HG03521 (cell line): ENCODE data around the gene APBB1.

Experiments used
- ATAC-seq: cut with Tn5 transposase; IDR thresholded peaks from one replicate; pipeline ENCODE4 v1.9.1; 2021; ENCODE audit warnings: mild to moderate bottlenecking, moderate library complexity; ENCODE audit not compliant: unreplicated experiment

The APBB1 gene

DNA sequence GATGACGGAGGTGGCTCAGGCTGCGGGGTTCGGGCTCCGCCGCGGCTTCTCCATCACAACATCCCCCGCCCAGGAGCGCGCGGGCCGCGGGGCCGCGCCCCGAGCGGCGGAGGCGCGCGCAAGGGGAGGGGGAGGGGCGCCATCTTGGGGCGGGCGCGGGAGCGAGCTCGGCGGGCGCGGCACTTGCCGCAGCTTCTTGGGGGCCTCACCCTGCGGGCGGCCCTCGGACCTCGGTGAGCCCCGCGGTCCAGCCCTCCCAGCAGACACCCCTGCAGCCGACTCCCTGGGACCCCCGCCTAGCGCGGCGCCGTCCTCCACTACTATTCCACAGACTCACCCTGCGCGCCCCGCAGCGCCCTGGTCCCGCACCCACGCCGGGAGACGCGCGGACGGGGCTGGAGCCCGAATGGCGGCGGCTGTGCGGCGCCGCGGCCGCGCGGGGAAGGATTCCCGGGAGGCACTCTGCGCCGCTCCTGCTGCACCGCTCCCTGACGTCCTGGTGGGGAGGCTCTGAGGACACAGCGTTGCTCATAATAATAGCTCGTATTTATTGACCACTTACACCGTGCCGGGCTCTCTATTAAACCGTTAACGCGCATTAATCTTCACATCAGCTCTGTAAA is at the start of gene APBB1:
TSS of gene APBB1 (minus strand) at position 86 of the 623 bp plus-strand sequence. CDS start 7,747 bp downstream, outside the sequence.
- peak; percentile 48 for ATAC-seq

DNA sequence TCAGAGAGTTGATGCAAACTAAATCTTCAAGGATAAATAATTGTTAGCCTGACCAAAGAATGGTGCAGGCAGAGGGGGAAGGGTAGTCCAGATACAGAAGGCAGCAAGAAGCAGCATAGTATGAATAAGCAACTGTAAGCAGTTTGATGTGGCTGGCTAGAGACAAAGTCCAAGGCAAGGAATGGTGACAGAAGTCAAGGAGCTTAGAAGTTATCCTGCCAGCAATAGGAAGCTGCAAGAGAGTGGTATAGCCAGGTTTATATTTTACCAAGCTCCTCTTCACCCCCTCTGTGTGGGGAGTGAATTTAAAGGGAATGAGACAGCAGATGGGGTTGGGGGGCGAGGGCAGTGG is 40.2 kb upstream of the APBB1 start:
- ATAC-seq = no peak

DNA sequence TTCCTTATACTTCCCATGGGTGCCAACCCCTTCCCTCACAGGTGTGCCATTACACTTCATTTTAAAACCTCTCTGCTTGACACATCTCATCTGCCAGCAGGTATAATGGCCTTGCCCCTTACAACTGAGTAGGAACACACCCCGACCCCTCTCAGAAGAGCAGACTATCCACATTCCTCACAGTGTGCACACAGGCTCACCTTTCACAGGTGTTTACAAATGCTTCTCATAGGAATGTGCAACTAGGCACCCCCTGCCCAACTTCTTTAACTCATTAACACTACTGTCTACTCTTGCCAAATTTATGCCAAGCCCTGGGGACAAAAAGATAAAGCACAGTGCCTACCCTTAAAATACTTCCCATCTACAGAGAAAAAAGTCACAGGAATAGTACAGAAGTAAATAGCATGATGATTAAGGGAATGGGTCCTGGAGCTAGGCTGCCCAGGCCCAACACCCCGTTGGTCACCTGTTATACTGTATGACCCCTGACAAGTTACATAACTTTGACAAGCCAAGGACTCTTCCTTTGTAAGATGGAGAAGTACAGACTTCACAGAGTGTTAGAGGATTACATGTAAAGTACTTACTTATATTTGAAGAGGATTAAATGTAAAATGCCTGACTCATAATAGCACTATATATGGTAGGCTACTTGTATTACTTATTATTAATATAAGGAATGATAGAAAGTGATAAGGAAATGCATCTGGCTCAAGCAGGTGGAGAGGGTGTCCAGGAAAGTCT is 39.6 kb upstream of the APBB1 start:
- no peak for ATAC-seq

DNA sequence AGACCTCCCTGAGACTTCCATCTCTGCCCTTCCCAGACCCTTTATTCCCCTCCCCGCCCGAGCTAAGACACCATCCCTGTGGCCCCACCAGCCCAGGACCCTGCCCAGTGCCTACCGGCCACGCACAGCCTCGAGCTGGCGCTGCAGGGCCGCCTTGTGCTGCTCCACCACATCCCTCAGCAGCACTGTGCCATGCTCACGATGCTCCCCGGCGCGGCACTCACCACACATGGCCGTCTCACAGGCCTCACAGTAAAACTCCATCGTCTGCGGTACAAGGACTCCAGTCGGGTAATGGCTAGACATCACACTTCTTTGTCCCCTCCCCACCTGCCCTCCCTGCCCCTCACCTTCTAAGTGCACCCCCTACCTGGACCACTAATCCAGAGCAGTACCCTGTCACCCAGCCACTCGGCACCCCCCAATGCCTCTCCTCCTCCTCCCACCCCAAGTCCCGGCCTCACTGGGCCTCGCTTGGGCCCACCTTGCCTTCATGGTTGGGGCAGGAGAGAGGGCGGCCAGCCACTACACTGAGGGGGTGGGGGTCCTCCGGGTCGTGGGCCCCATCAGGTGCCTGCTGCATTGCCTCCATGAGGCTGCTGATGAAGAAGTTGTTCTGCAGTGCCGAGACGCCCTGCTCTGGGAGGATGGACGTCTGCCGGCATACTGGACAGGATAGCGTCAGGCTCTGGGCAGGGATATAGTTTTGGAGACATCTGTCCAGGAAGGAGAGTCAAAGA is 38.9 kb upstream of the APBB1 start:
- ATAC-seq = no peak

DNA sequence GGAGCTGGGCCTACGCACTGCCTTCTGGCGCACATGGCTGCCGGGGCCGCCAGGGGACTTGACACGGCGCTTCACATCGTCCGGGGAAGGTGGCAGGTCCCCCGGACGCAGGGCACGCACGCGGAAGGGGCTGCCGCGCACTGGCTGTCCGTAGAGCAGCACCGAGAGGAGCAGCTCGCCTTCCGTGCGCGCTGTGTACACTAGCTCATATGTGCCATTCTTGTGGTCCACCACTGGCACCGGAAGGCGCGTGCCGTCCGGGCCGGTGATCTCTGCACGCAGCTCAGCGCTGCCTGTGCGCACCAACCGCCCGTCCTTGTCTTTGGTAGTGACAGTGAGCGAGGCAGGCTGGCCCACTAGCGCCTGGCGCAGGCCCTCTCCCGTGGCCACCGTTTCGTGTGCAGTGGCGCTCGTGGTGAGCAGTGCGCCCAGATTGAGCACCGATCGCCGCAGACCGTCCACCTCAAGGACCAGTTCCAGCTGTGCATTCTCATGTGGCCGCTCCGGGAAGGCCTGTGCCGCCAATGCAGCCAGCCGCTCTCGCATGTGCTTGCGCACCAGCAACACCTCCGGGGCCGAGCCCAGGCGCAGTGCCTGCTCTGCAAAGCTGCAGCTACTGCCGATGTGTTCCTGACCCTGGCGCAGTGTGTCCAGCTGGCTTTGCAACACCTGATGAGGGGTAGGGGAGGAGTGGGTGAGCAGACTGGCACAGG is 37.6 kb upstream of the APBB1 start:
- ATAC-seq = no peak

DNA sequence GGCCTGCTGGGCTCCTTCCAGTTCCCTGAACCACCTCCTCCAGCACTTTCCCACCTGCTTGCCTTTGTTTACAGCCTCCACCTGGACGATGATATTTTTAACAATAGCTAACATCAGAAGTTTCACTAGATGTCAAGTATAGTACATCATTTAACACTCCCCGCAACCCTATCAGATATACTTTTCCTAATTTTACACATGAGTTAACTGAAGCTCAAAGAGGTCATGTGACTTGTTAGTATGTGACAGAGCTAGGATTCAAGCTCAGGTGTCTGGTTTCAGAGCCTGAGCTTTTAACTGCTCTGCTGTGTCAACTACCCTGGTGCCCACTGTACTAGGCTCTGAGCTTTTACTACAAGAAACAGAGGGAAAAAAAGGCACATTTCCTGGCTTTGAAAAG is 36.2 kb upstream of the APBB1 start:
- ATAC-seq = no peak

DNA sequence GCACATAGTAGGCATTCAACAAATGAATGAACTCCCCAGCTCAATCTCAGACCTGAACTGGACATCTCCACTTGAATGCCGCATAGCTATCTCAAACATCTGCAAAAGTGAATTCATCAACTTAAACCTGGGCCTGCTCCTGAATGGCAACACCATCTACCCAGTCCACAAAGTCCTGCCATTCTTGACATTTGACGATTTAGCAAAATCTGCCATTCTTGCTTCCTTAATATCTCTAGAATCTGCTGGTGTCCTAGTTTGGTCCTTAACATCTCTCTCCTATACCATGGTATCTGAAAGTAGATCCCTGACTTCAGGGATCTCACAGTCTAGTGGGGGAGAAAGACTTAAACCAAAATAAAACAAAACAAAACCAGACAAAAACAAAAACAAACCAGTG is 34.3 kb upstream of the APBB1 start:
- ATAC-seq = no peak

DNA sequence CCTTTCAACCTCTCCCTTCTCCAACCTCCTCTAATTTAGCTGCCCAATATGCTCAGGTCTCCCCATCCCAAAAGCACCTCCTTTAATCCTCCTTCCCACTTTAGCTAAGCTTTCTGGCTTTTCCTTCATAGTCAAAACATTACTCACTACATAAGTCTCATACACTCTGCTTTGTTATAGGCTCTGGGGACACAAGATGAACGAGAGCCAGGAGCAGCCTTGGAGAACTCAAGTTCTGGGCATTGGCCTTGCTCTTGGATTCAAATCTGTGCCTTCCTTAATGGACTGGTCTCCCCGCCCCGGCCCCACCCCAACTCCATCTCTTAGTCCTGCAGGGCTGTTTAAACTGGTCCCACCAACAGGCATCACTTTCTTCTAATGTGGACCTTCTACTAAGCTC is 33.3 kb upstream of the APBB1 start:
- ATAC-seq = no peak

DNA sequence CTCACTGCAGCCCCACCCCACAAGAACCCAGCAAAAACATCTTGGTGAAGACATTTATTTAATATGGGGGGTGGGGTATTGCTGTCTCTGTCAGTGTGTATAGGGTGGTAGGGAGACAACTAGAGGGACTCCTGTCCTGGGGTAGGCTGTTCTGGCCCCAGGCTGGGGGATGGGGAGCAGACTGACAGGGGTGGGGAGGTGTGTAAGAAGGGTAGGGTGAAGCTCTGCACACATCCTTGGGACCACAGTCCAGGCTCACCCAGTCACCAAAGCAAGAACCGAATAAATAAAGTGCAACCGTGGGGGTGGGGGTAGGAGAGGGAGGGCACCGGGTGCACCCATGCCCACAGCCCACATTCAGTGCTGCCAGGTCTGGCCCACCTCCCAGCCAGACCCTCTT is 29.7 kb upstream of the APBB1 start:
- no peak for ATAC-seq

DNA sequence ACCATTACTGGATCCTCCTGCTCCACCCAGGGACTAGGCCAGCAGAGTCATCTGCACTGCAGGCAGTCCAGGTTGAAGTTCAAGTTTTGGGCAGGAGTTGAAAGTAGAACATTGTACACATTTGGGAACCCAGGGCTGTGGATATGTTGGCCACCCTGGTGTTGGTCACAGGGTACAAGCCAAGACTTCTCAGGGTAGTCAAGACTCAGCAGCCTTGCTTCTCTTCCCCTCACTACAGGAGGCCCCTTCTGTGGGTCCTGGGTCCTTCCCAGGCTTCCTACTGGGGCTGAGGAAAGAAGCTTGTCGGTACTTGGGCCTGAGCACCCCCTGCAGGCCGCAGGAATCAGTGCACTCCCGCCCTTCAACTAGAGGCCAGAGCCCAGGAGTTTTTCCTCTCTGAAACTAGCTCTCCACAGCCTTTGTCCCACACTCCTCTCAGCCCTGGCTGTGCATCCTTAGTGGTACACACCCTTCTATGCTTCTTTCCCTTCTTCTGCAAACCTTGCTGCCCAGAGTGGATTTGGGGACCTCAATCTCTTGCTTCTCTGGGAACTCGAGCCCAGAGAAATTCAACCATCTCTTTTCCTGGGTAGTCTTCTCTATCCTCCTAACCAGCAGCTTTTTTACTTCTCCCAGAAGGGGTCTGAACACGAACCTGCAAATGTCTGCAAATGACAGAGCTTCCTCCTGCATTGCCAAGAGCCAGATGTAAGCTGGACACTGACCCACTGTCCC is 24.5 kb upstream of the APBB1 start:
- peak; percentile 81 for ATAC-seq

DNA sequence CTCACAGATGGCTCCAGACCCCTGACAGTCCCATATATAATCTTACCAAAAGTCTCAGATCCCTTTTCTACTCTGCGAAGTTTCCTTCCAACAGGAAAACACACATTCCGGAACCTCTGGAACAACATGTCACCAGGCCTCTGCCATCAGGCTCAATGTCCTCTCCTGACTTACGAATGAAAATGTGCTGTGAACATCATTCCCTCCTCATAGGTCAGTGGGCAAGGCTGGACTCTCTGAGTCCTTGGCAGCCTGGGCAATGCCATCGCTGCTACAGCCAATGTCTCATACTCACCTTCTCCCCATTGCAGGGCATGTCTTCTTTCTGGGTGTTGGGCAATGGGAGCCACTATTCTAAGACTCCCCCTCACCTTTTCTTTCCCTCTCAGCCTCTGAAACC is 23.5 kb upstream of the APBB1 start:
- no peak for ATAC-seq

DNA sequence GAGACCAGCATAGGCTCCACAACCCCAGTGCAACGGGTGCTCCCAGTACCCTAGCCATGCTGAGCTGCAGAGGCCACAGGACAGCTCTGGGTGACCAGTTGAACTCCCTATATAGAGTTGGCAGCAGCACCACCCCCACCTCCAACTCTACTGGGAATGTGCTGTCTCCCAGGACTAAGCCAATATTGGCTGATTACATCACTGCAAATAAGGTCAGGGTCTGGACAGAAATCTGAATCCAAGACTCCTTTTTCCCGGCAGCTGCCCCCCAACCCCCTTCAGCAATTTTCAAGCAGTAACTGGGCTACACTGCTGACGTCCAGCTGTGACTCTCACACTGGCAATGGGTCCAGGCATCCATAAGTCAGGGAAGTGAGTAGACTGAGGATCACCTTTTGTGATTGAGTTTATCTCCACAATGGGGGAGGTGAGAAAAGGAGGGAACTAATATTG is 22.0 kb upstream of the APBB1 start, which contains the start of gene HPX:
TSS of gene HPX (minus strand) at position 82 of the 453 bp plus-strand sequence. CDS start at position 58, 24 bp downstream.
- no peak for ATAC-seq

DNA sequence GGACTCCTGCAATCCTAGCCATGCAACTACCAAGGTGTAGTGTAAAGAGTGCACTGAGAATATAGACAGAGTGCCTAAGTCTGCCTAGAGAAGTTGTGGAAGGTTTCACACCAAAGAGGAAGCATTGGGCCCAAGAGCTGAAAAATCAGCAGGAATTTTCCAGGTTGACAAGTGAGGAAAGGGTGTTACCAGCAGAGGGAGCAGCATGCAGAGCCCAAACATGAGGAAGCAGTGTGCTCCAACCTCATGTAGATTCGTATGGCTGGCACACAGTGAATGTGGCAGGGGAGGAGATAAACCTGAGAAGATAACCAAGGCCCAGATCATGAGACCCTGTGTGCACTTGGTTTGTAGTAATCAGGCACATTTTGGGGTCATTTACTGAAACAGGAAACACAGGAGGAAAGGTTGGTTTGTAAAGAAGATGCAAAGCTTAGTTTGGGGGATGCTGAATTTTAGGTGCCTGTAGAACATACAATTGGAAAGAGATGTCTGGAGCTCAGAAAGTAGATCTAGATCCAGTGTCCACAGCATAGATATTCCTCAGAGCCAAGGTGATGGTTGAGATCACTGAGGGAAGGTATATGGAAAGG is 20.2 kb upstream of the APBB1 start:
- ATAC-seq = no peak

DNA sequence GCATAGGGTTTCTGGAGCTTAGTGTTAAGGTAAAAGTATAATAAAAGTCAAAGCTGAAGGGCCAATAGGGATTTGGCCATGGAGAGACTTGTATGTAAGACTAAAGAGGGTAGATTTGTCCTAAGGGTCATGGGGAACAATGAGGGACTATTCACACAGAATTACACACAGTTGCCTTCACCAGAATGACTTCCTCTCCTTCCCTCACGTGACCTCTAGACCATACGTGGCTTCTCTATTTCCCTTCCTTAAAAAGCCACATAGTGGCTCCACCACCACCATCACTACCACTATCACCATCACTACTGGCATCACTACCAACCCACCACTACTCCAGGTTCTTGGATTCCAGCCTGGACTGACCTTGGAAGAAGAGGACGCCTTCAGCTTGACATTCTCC is 19.1 kb upstream of the APBB1 start:
- ATAC-seq = no peak

DNA sequence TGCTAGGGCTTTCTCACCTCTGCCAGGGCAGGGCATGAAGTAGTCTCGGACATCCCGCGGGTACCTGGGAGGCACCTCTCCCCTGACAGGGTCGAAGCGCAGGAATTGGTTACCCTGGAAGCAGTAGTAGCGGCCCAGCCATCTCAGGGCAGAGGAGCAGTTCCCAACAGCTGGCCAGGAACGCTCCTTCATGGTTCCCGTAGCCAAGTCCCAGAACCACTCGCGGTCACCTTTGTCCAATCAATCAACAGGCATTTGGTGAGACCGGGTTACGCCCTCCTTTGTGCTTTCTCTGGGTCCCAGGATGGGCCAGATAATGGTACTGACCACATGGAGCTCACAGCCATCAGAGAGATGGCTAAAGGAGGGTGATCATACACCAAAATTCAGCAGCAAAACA is 18.5 kb upstream of the APBB1 start:
- no peak for ATAC-seq

DNA sequence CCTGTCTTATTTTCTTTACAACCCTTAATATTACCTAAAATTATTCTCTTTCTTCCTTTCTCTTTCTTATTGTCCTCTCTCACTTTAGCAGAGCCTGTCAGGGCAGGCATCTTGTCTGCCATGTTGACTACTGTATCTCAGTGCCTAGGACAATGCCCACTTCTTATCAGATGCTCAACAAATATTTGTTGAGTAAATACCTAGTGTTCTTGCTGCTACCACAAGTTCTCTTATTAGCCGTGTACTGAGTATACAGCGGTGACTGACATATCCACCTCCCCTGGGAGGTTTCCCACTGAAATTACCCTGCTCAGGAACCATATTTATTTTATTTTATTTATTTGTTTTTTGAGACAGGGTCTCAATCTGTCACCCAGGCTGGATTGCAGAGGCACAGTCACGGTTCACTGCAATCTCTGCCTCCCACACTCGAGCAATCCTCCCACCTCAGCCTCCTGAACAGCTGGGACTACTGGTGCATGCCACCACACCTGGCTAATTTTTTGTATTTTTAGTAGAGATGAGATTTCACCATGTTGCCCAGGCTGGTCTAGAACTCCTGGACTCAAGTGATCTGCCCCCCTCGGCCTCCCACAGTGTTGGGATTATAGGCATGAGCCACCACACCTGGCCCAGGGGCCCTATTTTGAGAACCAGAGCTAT is 15.2 kb upstream of the APBB1 start:
- ATAC-seq = peak; percentile 39

DNA sequence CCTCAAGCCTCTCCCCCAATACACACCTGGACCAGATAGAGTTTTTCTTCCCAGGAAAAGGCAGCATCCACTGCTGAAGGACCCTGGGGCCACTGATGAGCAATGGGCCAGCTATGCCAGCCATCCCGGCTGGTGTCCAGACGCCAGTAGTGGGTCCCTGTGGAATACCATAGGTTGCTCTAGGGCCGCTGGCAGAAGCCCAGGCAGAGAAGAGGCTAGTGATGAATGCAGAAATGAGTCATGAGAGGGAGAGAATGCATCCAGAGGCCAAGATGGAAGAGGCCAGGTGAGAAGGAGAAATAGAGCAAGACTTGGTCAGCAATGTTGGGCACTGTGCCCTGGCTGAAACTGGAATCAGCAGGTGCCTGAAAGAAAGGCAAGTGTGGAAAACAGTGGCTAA is 13.0 kb upstream of the APBB1 start:
- ATAC-seq = no peak

DNA sequence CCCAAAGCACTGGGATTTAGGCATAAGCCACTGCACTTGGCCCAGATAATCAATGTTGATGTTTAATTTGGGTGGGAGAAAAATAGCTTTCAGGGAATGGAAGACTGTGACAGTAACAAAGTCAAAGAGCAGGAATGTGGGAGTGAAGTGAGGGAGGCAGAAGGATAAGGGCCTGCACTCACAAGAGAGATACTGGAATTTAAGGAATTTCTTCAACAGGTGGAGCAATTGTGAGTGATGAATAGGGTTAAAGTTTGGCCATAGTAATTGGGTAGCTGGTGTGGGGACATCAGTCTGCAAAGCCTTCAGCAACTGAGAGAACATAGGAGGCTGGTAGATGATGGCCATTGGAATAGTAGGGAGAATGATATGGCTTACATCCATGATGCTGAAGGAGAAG is 8.6 kb upstream of the APBB1 start:
- ATAC-seq = no peak

DNA sequence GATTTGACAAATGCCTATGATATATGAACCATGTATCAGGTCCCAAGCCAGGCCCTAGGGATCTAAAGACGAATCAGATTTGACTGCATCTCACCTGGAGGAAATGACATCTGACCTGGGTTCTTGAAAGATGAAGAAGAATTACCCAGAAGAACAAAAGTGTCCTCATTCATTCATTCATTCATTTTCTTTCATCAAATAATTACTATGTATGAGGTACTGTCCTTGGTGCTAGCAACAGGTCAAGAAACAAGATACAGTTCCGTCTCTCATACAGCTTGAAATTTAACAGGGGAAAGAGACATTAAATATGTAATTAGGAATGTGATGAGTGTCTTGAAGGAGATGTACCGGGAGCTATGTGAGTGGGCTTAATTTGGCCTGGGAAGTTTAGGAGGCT is 1.8 kb upstream of the APBB1 start:
- no peak for ATAC-seq

DNA sequence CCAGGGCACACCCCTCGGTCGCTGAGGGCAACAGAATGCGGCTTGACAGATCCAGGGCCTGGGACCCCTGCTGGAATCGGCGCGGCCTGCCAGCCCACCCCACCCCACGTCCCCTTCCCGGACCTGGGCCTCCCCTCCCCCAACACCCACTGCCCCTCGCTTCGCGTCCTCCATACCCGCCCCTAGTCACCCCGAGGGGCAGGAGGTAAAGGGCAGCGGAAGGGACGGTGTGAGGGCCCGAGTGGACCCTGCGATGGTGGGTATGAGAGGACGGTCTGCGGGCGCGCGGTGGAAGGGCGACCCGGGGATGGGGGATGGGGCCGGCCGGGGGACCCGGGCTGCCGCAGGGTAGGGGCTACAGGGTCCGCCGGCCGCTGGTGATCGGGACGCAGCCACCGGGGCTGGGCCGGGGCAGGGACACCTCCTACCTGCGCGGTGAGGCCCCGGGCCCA is 311 bp downstream of the APBB1 start:
- peak; percentile 11 for ATAC-seq
